K562 (cell line): ENCODE measurements around the gene HELT. TPM values are rescaled to one million over a fixed set of nuclear protein-coding genes. Genes with fewer than 3 reads are reported as not detected.

Experiments
- ATAC-seq: fragments of 200-7000 bp; cut with Tn5 transposase; 3 replicates; pipeline ENCODE4 v1.9.1; 2020; ENCODE audit warnings: moderate library complexity
- BruUV-seq: library from RNA; stranded (reverse); fragments of 400-500 nt; replicated peaks from 2 replicates; lab custom pipeline; 2021; lab: Mats Ljungman, UMichigan
- CTCF ChIA-PET: fragments of 300-600 bp; formaldehyde crosslinking; extraction: SDS; loops from one replicate; lab custom pipeline; 2021; ENCODE audit warnings: low intra/inter-chr PET ratio; lab: Yijun Ruan, JAX
- POLR2A ChIA-PET: fragments of 300-600, 350-650 bp; sonication (Branson Sonifier 250); formaldehyde crosslinking; extraction: SDS; loops from one replicate; lab custom pipeline; 2021; ENCODE audit warnings: antibody characterized with exemption, inconsistent platforms; lab: Yijun Ruan, JAX
- DNase-seq, 4 experiments: peaks; one replicate each; pipeline versions ENCODE4 v3.0.0 to v3.0.0-alpha.2; 2011 to 2018; ENCODE audit warnings: low spot score in 3 of 4, mixed read lengths in 3 of 4; ENCODE audit errors: extremely low read depth in 1 of 4
- FAIRE-seq: peaks from 2 replicates; lab custom pipeline; 2011; peaks lifted over from hg19 to GRCh38; lab: Jason Lieb, UNC
- H2AFZ ChIP-seq: 2 replicates; pipeline ENCODE4 v1.6.0; 2011; ENCODE audit warnings: low read depth, low read length, control low read depth, inconsistent platforms
- H3K27ac ChIP-seq: fragments of 200-600 bp; 3 replicates; pipeline ENCODE4 v1.8.0; 2011; ENCODE audit warnings: low read depth, mild to moderate bottlenecking, control low read depth, inconsistent platforms, low read length, moderate library complexity, mixed read lengths; ENCODE audit errors: extremely low read depth
- H3K27me3 ChIP-seq, 2 experiments: fragments of 300-600 bp in 1 of 2; 2 replicates in 1 of 2; 3 replicates in 1 of 2; pipeline versions ENCODE4 v1.6.0 to v1.8.0; 2011; ENCODE audit warnings: inconsistent platforms in 2 of 2, low read length in 2 of 2, mild to moderate bottlenecking in 1 of 2, mixed read lengths in 1 of 2, moderate library complexity in 1 of 2; ENCODE audit not compliant: control insufficient read depth in 2 of 2, insufficient read depth in 2 of 2
- H3K36me3 ChIP-seq: fragments of 300-600 bp; 3 replicates; pipeline ENCODE4 v1.8.0; 2011; ENCODE audit warnings: mild to moderate bottlenecking, low read length, inconsistent platforms; ENCODE audit not compliant: control insufficient read depth, insufficient read depth
- H3K4me1 ChIP-seq, 2 experiments: fragments of 200-600 bp in 1 of 2; replicated peaks in 1 of 2; 2 replicates in 1 of 2; 3 replicates in 1 of 2; pipeline versions ENCODE4 v1.5.1 to v1.8.0; 2011; ENCODE audit warnings: inconsistent platforms in 2 of 2, low read length in 2 of 2, mild to moderate bottlenecking in 1 of 2, mixed read lengths in 1 of 2, moderate library complexity in 1 of 2; ENCODE audit not compliant: control insufficient read depth in 2 of 2, insufficient read depth in 2 of 2
- H3K4me2 ChIP-seq: 2 replicates; pipeline ENCODE4 v1.6.1; 2011; ENCODE audit warnings: low read length, control low read depth, inconsistent platforms, mixed read lengths; ENCODE audit not compliant: insufficient read depth
- H3K4me3 ChIP-seq: fragments of 200-600 bp; sonication (generic), shearing (Covaris generic); 2 replicates; pipeline ENCODE4 v1.5.1; 2016; ENCODE audit warnings: control low read depth, inconsistent platforms
- H3K79me2 ChIP-seq: fragments of 200-600 bp; 3 replicates; pipeline ENCODE4 v1.8.0; 2011; ENCODE audit warnings: low read length, inconsistent platforms; ENCODE audit not compliant: control insufficient read depth, insufficient read depth
- H3K9ac ChIP-seq, 2 experiments: 2 replicates each; pipeline versions ENCODE4 v1.6.0 to v1.6.1; 2011; ENCODE audit warnings: low read depth in 2 of 2, low read length in 2 of 2, control low read depth in 1 of 2, inconsistent platforms in 1 of 2, mild to moderate bottlenecking in 1 of 2, mixed read lengths in 1 of 2; ENCODE audit not compliant: insufficient read depth in 1 of 2
- H3K9me1 ChIP-seq: one replicate; pipeline ENCODE4 v1.6.0; 2011; ENCODE audit warnings: inconsistent platforms, mild to moderate bottlenecking, low read length, moderate library complexity; ENCODE audit not compliant: control insufficient read depth, insufficient read depth
- H3K9me3 ChIP-seq: replicated peaks from 2 replicates; pipeline ENCODE4 v1.5.1; 2011; ENCODE audit warnings: low read depth, low read length, inconsistent platforms; ENCODE audit not compliant: control insufficient read depth, insufficient read depth
- H4K20me1 ChIP-seq: replicated peaks from 2 replicates; pipeline ENCODE4 v1.6.1; 2011; ENCODE audit warnings: low read length, inconsistent platforms, mixed read lengths; ENCODE audit not compliant: control insufficient read depth, insufficient read depth
- CREM ChIP-seq: IDR thresholded peaks from 2 replicates; pipeline ENCODE4 v1.6.1; 2014; ENCODE audit warnings: antibody characterized with exemption, low read depth
- GABPB1 ChIP-seq: sonication (generic); formaldehyde crosslinking; IDR thresholded peaks from 2 replicates; pipeline ENCODE4 v1.8.0; 2022; ENCODE audit warnings: mild to moderate bottlenecking, missing genetic modification reagents
- GTF2E2 ChIP-seq: fragments of 200-800 bp; sonication (Bioruptor generic); IDR thresholded peaks from 2 replicates; pipeline ENCODE4 v1.6.1; 2016; ENCODE audit warnings: missing genetic modification characterization, missing compliant biosample characterization
- JUND ChIP-seq, 2 experiments: IDR thresholded peaks; 2 replicates in 1 of 2; 3 replicates in 1 of 2; pipeline ENCODE4 v1.6.1; 2011; ENCODE audit warnings: borderline replicate concordance in 2 of 2, low read depth in 2 of 2, low read length in 2 of 2, improper control_type of control experiment in 1 of 2, missing biosample characterization in 1 of 2, missing genetic modification characterization in 1 of 2, missing genetic modification reagents in 1 of 2
- SP1 ChIP-seq: sonication (generic); formaldehyde crosslinking; IDR thresholded peaks from 2 replicates; pipeline ENCODE4 v1.8.1; 2022; ENCODE audit warnings: mild to moderate bottlenecking, missing genetic modification reagents
- TEAD1 ChIP-seq, 2 experiments: fragments of 450-650 bp in 1 of 2; sonication (generic) in 1 of 2; formaldehyde crosslinking; IDR thresholded peaks; 2 replicates each; pipeline versions ENCODE4 v1.4.0 to v1.8.0; 2020 to 2022; ENCODE audit warnings: mild to moderate bottlenecking in 2 of 2, missing genetic modification reagents in 1 of 2
- ZNF121 ChIP-seq: sonication (generic); formaldehyde crosslinking; conservative IDR thresholded peaks from 2 replicates; pipeline ENCODE4 v1.8.0; 2022; ENCODE audit warnings: missing genetic modification reagents
- WGBS: fragments of 100-300 bp; shearing (Covaris generic); methylation state at CpG from one replicate; pipeline ENCODE4 v1.1.6; 2016; ENCODE audit warnings: low coverage, mixed read lengths; ENCODE audit not compliant: insufficient coverage; ENCODE audit errors: missing lambda C conversion rate; 5-methylcytosine and 5-hydroxymethylcytosine counted together
- in situ Hi-C: fragments of 300-500 bp; cut with MboI; formaldehyde crosslinking; loops from 4 replicates; pipeline ENCODE4 v1.15.0; 2018; ENCODE audit warnings: inconsistent platforms, mixed read lengths
- intact Hi-C: fragments of 100-400 bp; cut with micrococcal nuclease; formaldehyde crosslinking; loops from 2 replicates; pipeline ENCODE4 v1.14.2; 2022
- polyA plus RNA-seq, 8 experiments: library from polyadenylated mRNA; depleted of rRNA in 4 of 8; stranded (reverse) in 5 of 8; unstranded in 3 of 8; fragments of >200 nt; fragmentation: Nextera tagmentation in 2 of 8; fragmentation: Illumina TruSeq in 1 of 8; extraction: Ambion mirVana in 2 of 8; extraction: Trizol in 1 of 8; gene quantifications; 2 replicates each; pipeline versions ENCODE4 v1.2.1 to v1.2.3, GENCODE V29; 2011 to 2014; ENCODE audit warnings: inconsistent platforms in 1 of 8, missing spikeins in 1 of 8
- total RNA-seq, 7 experiments: library from RNA; depleted of rRNA in 6 of 7; stranded (reverse); fragments of >200 nt in 6 of 7; fragmentation: Illumina TruSeq in 2 of 7; extraction: Trizol in 2 of 7; gene quantifications; 2 replicates each; pipeline versions ENCODE4 v1.2.1 to v1.2.3, GENCODE V29; 2011 to 2021; ENCODE audit warnings: low replicate concordance in 1 of 7
- TF ChIP-seq, protein P1 (sequence below): sonication (generic); formaldehyde crosslinking; IDR thresholded peaks from 2 replicates; pipeline ENCODE4 v1.8.0; 2022; ENCODE audit warnings: mild to moderate bottlenecking, missing genetic modification reagents, borderline replicate concordance
- TF ChIP-seq, protein P2 (sequence below), 2 experiments: fragments of 450-650 bp; formaldehyde crosslinking in 1 of 2; IDR thresholded peaks; 2 replicates each; pipeline versions ENCODE4 v1.4.0 to v1.6.1; 2014 to 2020; ENCODE audit warnings: mild to moderate bottlenecking in 2 of 2, borderline replicate concordance in 1 of 2, low read depth in 1 of 2

HELT gene
- total and polyA plus RNA-seq, 9 of the 15 experiments (the other 6 are each of a cell fraction or from before 2014, with no cell fraction given): not detected

DNA sequence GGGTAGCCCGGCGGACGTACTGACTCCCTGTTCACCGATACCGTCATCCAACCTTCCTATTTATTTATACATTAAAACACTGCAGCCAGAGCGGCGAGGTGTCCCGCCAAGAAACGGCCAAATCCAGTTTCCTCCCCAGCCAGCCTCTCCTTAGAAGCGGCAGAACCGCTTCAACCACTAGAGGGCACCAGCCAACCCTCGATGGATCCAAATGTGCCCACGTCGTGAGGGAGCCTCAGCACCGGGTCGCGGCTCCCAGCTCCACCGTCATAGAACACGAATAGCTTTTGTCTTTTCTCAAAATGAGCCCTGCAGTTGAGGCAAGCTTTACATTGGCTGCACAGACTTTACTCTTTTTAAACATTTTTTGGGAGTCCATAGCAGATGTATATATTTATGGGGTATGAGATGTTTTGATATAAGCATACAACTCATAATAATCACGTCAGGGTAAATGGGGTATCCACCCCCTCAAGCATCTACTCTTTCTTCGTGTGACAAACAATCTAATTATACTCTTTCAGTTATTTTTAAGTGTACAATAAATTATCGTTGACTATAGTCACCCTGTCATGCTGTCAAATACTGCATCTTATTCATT is 13.0 kb upstream of the HELT start:
- no TSS peak for BruUV-seq
- H3K9ac ChIP-seq: peak overlapping the region in 1 of 2 experiments; percentile 70; a peak in 2 of 4 replicates
- H3K9me3 ChIP-seq: no peaks in the 10 kb centered on the region
- DNase-seq (peak; percentile 77 to 88 (median 78)), ATAC-seq (peak; percentile 97), FAIRE-seq (peak; percentile 96)
- peaks cover 0 to 9% of the 10 kb centered on the region in 2 experiments; a peak in 2 of 5 replicates for H3K4me1 ChIP-seq
- no peaks in the 10 kb centered on the region for H3K36me3 ChIP-seq
- POLR2A ChIA-PET: no interaction called here
- H3K79me2 ChIP-seq: no peaks in the 10 kb centered on the region
- in situ Hi-C loops (loop anchor here (10.0 kb wide), 1 partner anchor 129 kb away; no protein-coding TSS in a partner anchor), intact Hi-C loops (loop anchor here (1.0 to 10.0 kb wide), 4 partner anchors 91 to 361 kb away; partner anchors contain the start of genes CASP3 and PRIMPOL)
- no peak overlapping the region for H3K4me3 ChIP-seq
- 0 out of 2 replicates have a peak, but pooled peaks cover 3% of the 10 kb centered on the region for H4K20me1 ChIP-seq
- H3K27ac ChIP-seq: no peak overlapping the region
- no peaks in the 10 kb centered on the region for H3K9me1 ChIP-seq
- no peak overlapping the region; the same call in 1 of the 2 replicates for H2AFZ ChIP-seq
- H3K4me2 ChIP-seq: peak overlapping the region; percentile 29
- CTCF ChIA-PET: interaction anchor here (0.6 to 1.9 kb wide), 5 partner anchors 91 to 299 kb away, joined by 3 to 7 read pairs (median 4); no protein-coding TSS in a partner anchor
- 2% methylated on average over 22 of the region's 22 CpGs for WGBS
- H3K27me3 ChIP-seq: peaks cover 38 to 70% of the 10 kb centered on the region in 2 experiments
- TF ChIP-seq, protein P1, sequence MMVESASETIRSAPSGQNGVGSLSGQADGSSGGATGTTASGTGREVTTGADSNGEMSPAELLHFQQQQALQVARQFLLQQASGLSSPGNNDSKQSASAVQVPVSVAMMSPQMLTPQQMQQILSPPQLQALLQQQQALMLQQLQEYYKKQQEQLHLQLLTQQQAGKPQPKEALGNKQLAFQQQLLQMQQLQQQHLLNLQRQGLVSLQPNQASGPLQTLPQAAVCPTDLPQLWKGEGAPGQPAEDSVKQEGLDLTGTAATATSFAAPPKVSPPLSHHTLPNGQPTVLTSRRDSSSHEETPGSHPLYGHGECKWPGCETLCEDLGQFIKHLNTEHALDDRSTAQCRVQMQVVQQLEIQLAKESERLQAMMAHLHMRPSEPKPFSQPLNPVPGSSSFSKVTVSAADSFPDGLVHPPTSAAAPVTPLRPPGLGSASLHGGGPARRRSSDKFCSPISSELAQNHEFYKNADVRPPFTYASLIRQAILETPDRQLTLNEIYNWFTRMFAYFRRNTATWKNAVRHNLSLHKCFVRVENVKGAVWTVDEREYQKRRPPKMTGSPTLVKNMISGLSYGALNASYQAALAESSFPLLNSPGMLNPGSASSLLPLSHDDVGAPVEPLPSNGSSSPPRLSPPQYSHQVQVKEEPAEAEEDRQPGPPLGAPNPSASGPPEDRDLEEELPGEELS (CRISPR knock-in tag): no peak
- TF ChIP-seq GTF2E2: no peak
- TF ChIP-seq, protein P2, sequence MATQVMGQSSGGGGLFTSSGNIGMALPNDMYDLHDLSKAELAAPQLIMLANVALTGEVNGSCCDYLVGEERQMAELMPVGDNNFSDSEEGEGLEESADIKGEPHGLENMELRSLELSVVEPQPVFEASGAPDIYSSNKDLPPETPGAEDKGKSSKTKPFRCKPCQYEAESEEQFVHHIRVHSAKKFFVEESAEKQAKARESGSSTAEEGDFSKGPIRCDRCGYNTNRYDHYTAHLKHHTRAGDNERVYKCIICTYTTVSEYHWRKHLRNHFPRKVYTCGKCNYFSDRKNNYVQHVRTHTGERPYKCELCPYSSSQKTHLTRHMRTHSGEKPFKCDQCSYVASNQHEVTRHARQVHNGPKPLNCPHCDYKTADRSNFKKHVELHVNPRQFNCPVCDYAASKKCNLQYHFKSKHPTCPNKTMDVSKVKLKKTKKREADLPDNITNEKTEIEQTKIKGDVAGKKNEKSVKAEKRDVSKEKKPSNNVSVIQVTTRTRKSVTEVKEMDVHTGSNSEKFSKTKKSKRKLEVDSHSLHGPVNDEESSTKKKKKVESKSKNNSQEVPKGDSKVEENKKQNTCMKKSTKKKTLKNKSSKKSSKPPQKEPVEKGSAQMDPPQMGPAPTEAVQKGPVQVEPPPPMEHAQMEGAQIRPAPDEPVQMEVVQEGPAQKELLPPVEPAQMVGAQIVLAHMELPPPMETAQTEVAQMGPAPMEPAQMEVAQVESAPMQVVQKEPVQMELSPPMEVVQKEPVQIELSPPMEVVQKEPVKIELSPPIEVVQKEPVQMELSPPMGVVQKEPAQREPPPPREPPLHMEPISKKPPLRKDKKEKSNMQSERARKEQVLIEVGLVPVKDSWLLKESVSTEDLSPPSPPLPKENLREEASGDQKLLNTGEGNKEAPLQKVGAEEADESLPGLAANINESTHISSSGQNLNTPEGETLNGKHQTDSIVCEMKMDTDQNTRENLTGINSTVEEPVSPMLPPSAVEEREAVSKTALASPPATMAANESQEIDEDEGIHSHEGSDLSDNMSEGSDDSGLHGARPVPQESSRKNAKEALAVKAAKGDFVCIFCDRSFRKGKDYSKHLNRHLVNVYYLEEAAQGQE (IDR thresholded peaks at IDR 0.05; ENCODE audit: borderline replicate concordance): peak; percentile 77
- TF ChIP-seq, protein P2 (CRISPR knock-in tag; IDR thresholded peaks at IDR 0.05; ENCODE audit: low read depth): no peak
- no peak for TF ChIP-seq TEAD1 (CRISPR knock-in tag; IDR thresholded peaks at IDR 0.05)
- TF ChIP-seq SP1 (CRISPR knock-in tag): 0 out of 2 replicates have a peak, but pooled peaks have one; percentile 37
- TF ChIP-seq CREM: 0 out of 2 replicates have a peak, but pooled peaks have one; percentile 27
- TF ChIP-seq GABPB1 (CRISPR knock-in tag): peak; percentile 36; the same call in 1 of the 2 replicates
- TF ChIP-seq JUND (IDR thresholded peaks at IDR 0.05; ENCODE audit: borderline replicate concordance, low read depth, low read length): 0 out of 2 replicates have a peak, but pooled peaks have one; percentile 11
- TF ChIP-seq JUND (tag; IDR thresholded peaks at IDR 0.05; ENCODE audit: borderline replicate concordance, low read depth, low read length): no peak
- TF ChIP-seq ZNF121 (CRISPR knock-in tag): no peak
